Skin of body (tissue), 2 donors: ENCODE data around the gene RPL7L1. TPM values are rescaled to one million over a fixed set of nuclear protein-coding genes. Genes with fewer than 3 reads are reported as not detected.
"Not testable (repeated sequence)": the region's sequence is repeated elsewhere in the genome, so short reads cannot be mapped to it uniquely, and the experiment has no call there.

Experiments
- DNase-seq: peaks from one replicate; lab custom pipeline; 2025; lab: John Stamatoyannopoulos, UW
- total RNA-seq: library from RNA; depleted of rRNA; stranded (reverse); fragments of >200 nt; gene quantifications from one replicate; pipeline ENCODE4 v1.2.3, GENCODE V29; 2014

Gene RPL7L1
- total RNA-seq, 1 donor from 2014 or later: 88.3 TPM

GRCh38 chr6:42890311-42891198 lies 11.1 kb downstream of the RPL7L1 start:
- peak; percentile 89 for DNase-seq

GRCh38 chr6:42891199-42891722 lies 11.8 kb downstream of the RPL7L1 start:
- no peak for DNase-seq

GRCh38 chr6:42894041-42894828 lies 14.8 kb downstream of the RPL7L1 start:
- not testable (repeated sequence) for DNase-seq

GRCh38 chr6:42896178-42896719 lies 16.8 kb downstream of the RPL7L1 start:
- no peak for DNase-seq

- peak; percentile 31 for DNase-seq
Measured at GRCh38 chr6:42898891-42899361, 19.5 kb downstream of the RPL7L1 start.

- DNase-seq: no peak
Measured at GRCh38 chr6:42899871-42900270, 20.5 kb downstream of the RPL7L1 start.

GRCh38 chr6:42901538-42901957 lies 22.1 kb downstream of the RPL7L1 start:
- peak; percentile 40 for DNase-seq

- not testable (repeated sequence) for DNase-seq
Measured at GRCh38 chr6:42902429-42903263, 23.2 kb downstream of the RPL7L1 start.

- no peak for DNase-seq
Measured at GRCh38 chr6:42904467-42904866, 25.1 kb downstream of the RPL7L1 start.

- no peak for DNase-seq
Measured at GRCh38 chr6:42907336-42907735, 27.9 kb downstream of the RPL7L1 start.

- DNase-seq: no peak
Measured at GRCh38 chr6:42909835-42910234, 30.4 kb downstream of the RPL7L1 start.

- DNase-seq: peak; percentile 5
Measured at GRCh38 chr6:42911171-42912021, 32.0 kb downstream of the RPL7L1 start.

- no peak for DNase-seq
Measured at GRCh38 chr6:42914546-42914945, 35.1 kb downstream of the RPL7L1 start.

GRCh38 chr6:42915732-42916131 lies 36.3 kb downstream of the RPL7L1 start, which contains the start of gene PTCRA:
TSS of gene PTCRA (plus strand) at chr6:42916053. CDS start at chr6:42916070, 17 bp downstream.
- no peak for DNase-seq

GRCh38 chr6:42916288-42916687 lies 36.9 kb downstream of the RPL7L1 start:
- no peak for DNase-seq

- no peak for DNase-seq
Measured at GRCh38 chr6:42921801-42922200, 42.4 kb downstream of the RPL7L1 start.

- no peak for DNase-seq
Measured at GRCh38 chr6:42923666-42924065, 44.2 kb downstream of the RPL7L1 start.

GRCh38 chr6:42925248-42925857 lies 45.9 kb downstream of the RPL7L1 start:
- DNase-seq: no peak
